Parathyroid adenoma (tissue), 2 donors: ENCODE data around the gene CADM4.

Experiments
- H2AFZ ChIP-seq: fragments of 300-600 bp; sonication (generic); one replicate; pipeline ENCODE4 v1.7.0; 2017; ENCODE audit warnings: antibody characterized with exemption, mild to moderate bottlenecking
- H3K27ac ChIP-seq: fragments of 300-600 bp; sonication (generic); one replicate; pipeline ENCODE4 v1.7.0; 2017
- H3K27me3 ChIP-seq: fragments of 300-600 bp; sonication (generic); one replicate; pipeline ENCODE4 v1.7.0; 2017; ENCODE audit warnings: low read length; ENCODE audit not compliant: control insufficient read depth, insufficient read depth
- H3K36me3 ChIP-seq: fragments of 300-600 bp; sonication (generic); one replicate; pipeline ENCODE4 v1.7.0; 2017; ENCODE audit warnings: low read length; ENCODE audit not compliant: control insufficient read depth, insufficient read depth
- H3K4me1 ChIP-seq: fragments of 300-600 bp; sonication (generic); one replicate; pipeline ENCODE4 v1.7.0; 2017; ENCODE audit warnings: control low read depth
- H3K4me2 ChIP-seq: fragments of 300-600 bp; sonication (generic); one replicate; pipeline ENCODE4 v1.7.0; 2017; ENCODE audit warnings: low read length
- H3K4me3 ChIP-seq: fragments of 300-600 bp; sonication (generic); one replicate; pipeline ENCODE4 v1.7.0; 2017; ENCODE audit warnings: low read depth, low read length
- H3K79me2 ChIP-seq: fragments of 300-600 bp; sonication (generic); one replicate; pipeline ENCODE4 v1.7.0; 2017; ENCODE audit warnings: control low read depth
- H3K9ac ChIP-seq: fragments of 300-600 bp; sonication (generic); one replicate; pipeline ENCODE4 v1.7.0; 2017; ENCODE audit warnings: mild to moderate bottlenecking
- H3K9me3 ChIP-seq: fragments of 300-600 bp; sonication (generic); one replicate; pipeline ENCODE4 v1.7.0; 2017; ENCODE audit warnings: low read length; ENCODE audit not compliant: control insufficient read depth
- CTCF ChIP-seq: fragments of 300-600 bp; sonication (generic); IDR thresholded peaks from one replicate; pipeline ENCODE4 v1.7.0; 2017; ENCODE audit warnings: antibody characterized with exemption, mild to moderate bottlenecking
- donor health status: primary hyperparathyroidism.

Gene CADM4

GRCh38 chr19:43599635-43600295 lies 39.9 kb downstream of the CADM4 start:
- Histone ChIP-seq H3K9ac (no peak overlapping the region), H3K27me3 (no peaks in the 10 kb centered on the region), H3K4me1 (peaks cover 11% of the 10 kb centered on the region), H3K9me3 (no peaks in the 10 kb centered on the region), H3K27ac (no peak overlapping the region), H3K4me3 (no peak overlapping the region), H2AFZ (no peak overlapping the region), H3K4me2 (no peak overlapping the region), H3K79me2 (peaks cover 9% of the 10 kb centered on the region), H3K36me3 (no peaks in the 10 kb centered on the region)
- no peak for TF ChIP-seq CTCF

GRCh38 chr19:43598445-43599240 lies 41.0 kb downstream of the CADM4 start:
- no peak for TF ChIP-seq CTCF
- H3K9ac ChIP-seq, result no peak overlapping the region
- H2AFZ ChIP-seq, result no peak overlapping the region
- no peaks in the 10 kb centered on the region for H3K36me3 ChIP-seq
- no peaks in the 10 kb centered on the region for H3K27me3 ChIP-seq
- peaks cover 12% of the 10 kb centered on the region for H3K4me1 ChIP-seq
- H3K79me2 ChIP-seq, result peaks cover 16% of the 10 kb centered on the region
- no peaks in the 10 kb centered on the region for H3K9me3 ChIP-seq
- H3K27ac ChIP-seq, result no peak overlapping the region
- H3K4me2 ChIP-seq, result no peak overlapping the region
- H3K4me3 ChIP-seq, result no peak overlapping the region

GRCh38 chr19:43597876-43598275 lies 41.8 kb downstream of the CADM4 start:
- Histone ChIP-seq H3K36me3 (no peaks in the 10 kb centered on the region), H3K79me2 (peaks cover 17% of the 10 kb centered on the region), H3K4me3 (no peak overlapping the region), H3K9ac (no peak overlapping the region), H2AFZ (no peak overlapping the region), H3K9me3 (no peaks in the 10 kb centered on the region), H3K27ac (no peak overlapping the region), H3K4me1 (peaks cover 12% of the 10 kb centered on the region), H3K27me3 (no peaks in the 10 kb centered on the region), H3K4me2 (no peak overlapping the region)
- no peak for TF ChIP-seq CTCF

- H3K36me3 ChIP-seq, result no peaks in the 10 kb centered on the region
- H3K79me2 ChIP-seq, result peaks cover 17% of the 10 kb centered on the region
- peak overlapping the region; percentile 85 for H3K4me3 ChIP-seq
- no peaks in the 10 kb centered on the region for H3K27me3 ChIP-seq
- peaks cover 12% of the 10 kb centered on the region for H3K4me1 ChIP-seq
- no peaks in the 10 kb centered on the region for H3K9me3 ChIP-seq
- peak overlapping the region; percentile 72 for H2AFZ ChIP-seq
- no peak for TF ChIP-seq CTCF
- H3K27ac ChIP-seq, result peak overlapping the region; percentile 92
- peak overlapping the region; percentile 95 for H3K4me2 ChIP-seq
- peak overlapping the region; percentile 16 for H3K9ac ChIP-seq
Measured at GRCh38 chr19:43596842-43597461, 42.7 kb downstream of the CADM4 start.
